Measurements from ENCODE around the gene HNRNPR. TPM values are rescaled to one million over a fixed set of nuclear protein-coding genes. Genes with fewer than 3 reads are reported as not detected.

HNRNPR gene
- total and polyA plus RNA-seq, 9 of the 15 experiments (the other 6 are each of a cell fraction or from before 2014, with no cell fraction given): 80.9 to 372 (median 301) TPM

DNA sequence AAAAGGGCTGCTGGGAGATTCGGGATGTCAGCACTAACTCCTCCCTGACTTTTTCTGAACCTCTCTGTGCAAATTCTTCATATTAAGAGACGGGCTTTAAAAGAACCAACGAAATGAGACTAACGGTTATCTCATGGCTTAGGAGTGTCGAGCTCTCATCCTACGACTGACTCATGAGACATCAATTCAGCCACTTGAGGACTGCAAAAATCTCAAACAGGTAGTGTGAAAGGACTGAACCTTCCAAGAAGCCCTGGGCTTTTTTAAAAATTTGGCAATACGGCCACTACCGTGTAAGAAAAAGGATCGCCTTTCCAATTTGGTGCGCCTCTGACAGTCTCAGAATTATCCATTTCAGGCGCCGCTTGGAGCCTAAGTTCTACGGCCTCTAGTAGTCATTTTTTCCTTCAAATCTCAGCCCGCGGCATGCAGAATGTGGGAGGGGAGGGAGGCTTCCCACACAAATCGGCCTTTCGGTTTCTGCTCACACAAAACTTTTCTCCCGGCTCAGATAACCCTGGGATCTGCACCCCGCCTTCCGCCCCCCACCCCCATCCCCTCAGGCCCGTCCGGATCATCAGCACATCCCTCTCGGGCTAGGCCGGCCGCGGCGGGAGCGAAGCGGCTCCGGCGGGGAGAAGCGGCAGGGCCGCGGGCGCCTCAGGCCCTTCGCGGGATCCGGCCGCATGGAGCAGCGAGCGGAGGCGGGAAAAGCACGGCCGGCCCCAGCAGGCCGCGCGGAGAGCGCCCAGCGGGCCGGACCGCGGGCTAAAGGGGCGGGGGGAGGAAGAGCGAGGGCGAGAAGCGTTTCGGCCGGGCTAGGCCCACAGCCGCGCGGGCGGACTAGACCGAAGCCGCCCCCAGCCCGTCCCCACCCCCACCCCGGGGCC, 618 bp downstream of the HNRNPR start:
- in situ Hi-C loops (cut with MboI) (loop anchor here (5.0 kb wide), 1 partner anchor 59 kb away; no protein-coding TSS in a partner anchor), intact Hi-C loops (cut with micrococcal nuclease) (loop anchor here (1.0 to 10.0 kb wide), 3 partner anchors 25 to 191 kb away; partner anchors contain the start of gene E2F2)
- H3K4me3 ChIP-seq: peak overlapping the region; percentile 76
- H3K9ac ChIP-seq (ENCODE audit: insufficient read depth in 1 of 2, low read depth in 2 of 2, low read length in 2 of 2): peak overlapping the region; percentile 95 to 100
- H3K9me3 ChIP-seq (replicated peaks; ENCODE audit: control insufficient read depth, insufficient read depth, low read depth, low read length): no peaks in the 10 kb centered on the region; the same call in 1 of the 2 replicates
- H3K9me1 ChIP-seq (ENCODE audit: control insufficient read depth, insufficient read depth, low read length): no peaks in the 10 kb centered on the region
- peak overlapping the region; percentile 83 for H3K4me2 ChIP-seq (ENCODE audit: insufficient read depth, low read length)
- BruUV-seq (replicated peaks): TSS peak; percentile 39
- DNase-seq (ENCODE audit: extremely low read depth in 1 of 4, low spot score in 3 of 4) (peak in 2 of 4 experiments; percentile 22 to 73), ATAC-seq (peak; percentile 57), FAIRE-seq (peak; percentile 83)
- peaks cover 18 to 32% of the 10 kb centered on the region in 2 experiments; a peak in 4 of 5 replicates for H3K4me1 ChIP-seq (replicated peaks in 1 of 2; ENCODE audit: control insufficient read depth in 2 of 2, insufficient read depth in 2 of 2, low read length in 2 of 2)
- H2AFZ ChIP-seq (ENCODE audit: low read depth, low read length): peak overlapping the region; percentile 57; the same call in 1 of the 2 replicates
- POLR2A ChIA-PET: interaction anchor here (0.6 to 3.1 kb wide), 23 partner anchors 10 to 294 kb away, joined by 3 to 35 read pairs (median 4); partner anchors contain the start of gene ZNF436
- H3K27me3 ChIP-seq (ENCODE audit: control insufficient read depth in 2 of 2, insufficient read depth in 2 of 2, low read length in 2 of 2): no peaks in the 10 kb centered on the region
- H3K27ac ChIP-seq (ENCODE audit: extremely low read depth, low read depth, low read length): peak overlapping the region; percentile 99
- CTCF ChIA-PET (ENCODE audit: low intra/inter-chr PET ratio): interaction anchor here (1.2 kb wide), 1 partner anchor 61 kb away, joined by 6 read pairs; no protein-coding TSS in a partner anchor
- peaks cover 42% of the 10 kb centered on the region for H4K20me1 ChIP-seq (replicated peaks; ENCODE audit: control insufficient read depth, insufficient read depth, low read length)
- 0% methylated on average over 56 of the region's 66 CpGs for WGBS (ENCODE audit: insufficient coverage, low coverage, missing lambda C conversion rate)
- peaks cover 33% of the 10 kb centered on the region for H3K36me3 ChIP-seq (ENCODE audit: control insufficient read depth, insufficient read depth, low read length)
- H3K79me2 ChIP-seq (ENCODE audit: control insufficient read depth, insufficient read depth, low read length): peaks cover 57% of the 10 kb centered on the region
- no peak for TF ChIP-seq ZNF57 (CRISPR knock-in tag; IDR thresholded peaks at IDR 0.05)
- TF ChIP-seq MTA1 (IDR thresholded peaks at IDR 0.05; ENCODE audit: borderline replicate concordance): no peak
- 0 out of 2 replicates have a peak, but pooled peaks have one; percentile 37 for TF ChIP-seq ZNF431 (CRISPR knock-in tag; IDR thresholded peaks at IDR 0.05)
- TF ChIP-seq KAT7 (CRISPR knock-in tag; IDR thresholded peaks at IDR 0.05; ENCODE audit: borderline replicate concordance): peak; percentile 90; the same call in 1 of the 2 replicates
- TF ChIP-seq CBFB (CRISPR knock-in tag; IDR thresholded peaks at IDR 0.05): no peak
- no peak for TF ChIP-seq ZNF184 (CRISPR knock-in tag; IDR thresholded peaks at IDR 0.05)
- TF ChIP-seq TGIF2 (CRISPR knock-in tag; IDR thresholded peaks at IDR 0.05): peak; percentile 97
- TF ChIP-seq RFX5 (IDR thresholded peaks at IDR 0.05; ENCODE audit: low read depth, low read length): no peak
- TF ChIP-seq NR2C2 (CRISPR knock-in tag; IDR thresholded peaks at IDR 0.05): 0 out of 2 replicates have a peak, but pooled peaks have one; percentile 26
- TF ChIP-seq NR2C2 (tag; IDR thresholded peaks at IDR 0.05): no peak
- peak; percentile 41; the same call in 1 of the 2 replicates for TF ChIP-seq HNRNPL (IDR thresholded peaks at IDR 0.05; ENCODE audit: low read depth, low read length)
- TF ChIP-seq ZNF79 (CRISPR knock-in tag; IDR thresholded peaks at IDR 0.05; ENCODE audit: low read depth): no peak
- 0 out of 2 replicates have a peak, but pooled peaks have one; percentile 39 for TF ChIP-seq HDAC2 (IDR thresholded peaks at IDR 0.05)
- TF ChIP-seq PTBP1 (IDR thresholded peaks at IDR 0.05; ENCODE audit: low read depth, low read length): no peak
- TF ChIP-seq ZFX (CRISPR knock-in tag; IDR thresholded peaks at IDR 0.05): peak; percentile 64; the same call in 1 of the 2 replicates
- TF ChIP-seq, protein P1, sequence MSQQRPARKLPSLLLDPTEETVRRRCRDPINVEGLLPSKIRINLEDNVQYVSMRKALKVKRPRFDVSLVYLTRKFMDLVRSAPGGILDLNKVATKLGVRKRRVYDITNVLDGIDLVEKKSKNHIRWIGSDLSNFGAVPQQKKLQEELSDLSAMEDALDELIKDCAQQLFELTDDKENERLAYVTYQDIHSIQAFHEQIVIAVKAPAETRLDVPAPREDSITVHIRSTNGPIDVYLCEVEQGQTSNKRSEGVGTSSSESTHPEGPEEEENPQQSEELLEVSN (IDR thresholded peaks at IDR 0.05; ENCODE audit: borderline replicate concordance in 1 of 2, extremely low read depth in 1 of 2, insufficient read depth in 1 of 2, insufficient read length in 1 of 2, low read depth in 1 of 2, low read length in 1 of 2, poor library complexity in 1 of 2, severe bottlenecking in 1 of 2): peak; percentile 92 to 99
- TF ChIP-seq BMI1 (IDR thresholded peaks at IDR 0.05; ENCODE audit: low read length): no peak
- TF ChIP-seq, protein P2, sequence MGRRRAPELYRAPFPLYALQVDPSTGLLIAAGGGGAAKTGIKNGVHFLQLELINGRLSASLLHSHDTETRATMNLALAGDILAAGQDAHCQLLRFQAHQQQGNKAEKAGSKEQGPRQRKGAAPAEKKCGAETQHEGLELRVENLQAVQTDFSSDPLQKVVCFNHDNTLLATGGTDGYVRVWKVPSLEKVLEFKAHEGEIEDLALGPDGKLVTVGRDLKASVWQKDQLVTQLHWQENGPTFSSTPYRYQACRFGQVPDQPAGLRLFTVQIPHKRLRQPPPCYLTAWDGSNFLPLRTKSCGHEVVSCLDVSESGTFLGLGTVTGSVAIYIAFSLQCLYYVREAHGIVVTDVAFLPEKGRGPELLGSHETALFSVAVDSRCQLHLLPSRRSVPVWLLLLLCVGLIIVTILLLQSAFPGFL (CRISPR knock-in tag; IDR thresholded peaks at IDR 0.05): no peak
- TF ChIP-seq NRF1 (conservative IDR thresholded peaks at IDR 0.05 in 1 of 2, IDR thresholded peaks at IDR 0.05 in 1 of 2): no peak
- no peak for TF ChIP-seq TCF7 (IDR thresholded peaks at IDR 0.05; ENCODE audit: borderline replicate concordance)

Measured in K562 (cell line).